COLO668 (cell line): ENCODE data around the gene SLC34A1.
A peak's percentile ranks its signal among the peaks of the same experiment; 100 is the strongest.

Experiments used
- DNase-seq: peaks from one replicate; lab custom pipeline; 2025; ENCODE audit not compliant: unreplicated experiment; lab: John Stamatoyannopoulos, UW

The SLC34A1 gene

GRCh38 chr5:177385720-177386119 lies 1.5 kb downstream of the SLC34A1 start:
- no peak for DNase-seq

GRCh38 chr5:177386542-177386941 lies 2.3 kb downstream of the SLC34A1 start:
- no peak for DNase-seq

GRCh38 chr5:177387405-177387804 lies 3.2 kb downstream of the SLC34A1 start:
- DNase-seq, result peak; percentile 25

- no peak for DNase-seq
Measured at GRCh38 chr5:177388521-177389052, 4.4 kb downstream of the SLC34A1 start.

- no peak for DNase-seq
Measured at GRCh38 chr5:177389241-177390169, 5.3 kb downstream of the SLC34A1 start.

- peak; percentile 71 for DNase-seq
Measured at GRCh38 chr5:177390363-177391300, 6.4 kb downstream of the SLC34A1 start.

- no peak for DNase-seq
Measured at GRCh38 chr5:177392765-177393164, 8.5 kb downstream of the SLC34A1 start.

- DNase-seq, result no peak
Measured at GRCh38 chr5:177393206-177393765, 9.1 kb downstream of the SLC34A1 start.

- peak; percentile 36 for DNase-seq
Measured at GRCh38 chr5:177393990-177394389, 9.8 kb downstream of the SLC34A1 start.

GRCh38 chr5:177396078-177396477 lies 11.8 kb downstream of the SLC34A1 start:
- no peak for DNase-seq

GRCh38 chr5:177396807-177397206 lies 12.6 kb downstream of the SLC34A1 start:
- no peak for DNase-seq

- DNase-seq, result no peak
Measured at GRCh38 chr5:177397875-177398390, 13.7 kb downstream of the SLC34A1 start.

GRCh38 chr5:177399997-177400868 lies 16.0 kb downstream of the SLC34A1 start, which contains the start of gene PFN3:
Gene PFN3 (minus strand): TSS chr5:177400661. CDS start chr5:177400576, 85 bp downstream.
- DNase-seq, result no peak

- peak; percentile 82 for DNase-seq
Measured at GRCh38 chr5:177402271-177403043, 18.2 kb downstream of the SLC34A1 start.

GRCh38 chr5:177403102-177403791 lies 19.0 kb downstream of the SLC34A1 start:
- DNase-seq, result peak; percentile 59

- peak; percentile 84 for DNase-seq
Measured at GRCh38 chr5:177403792-177404640, 19.8 kb downstream of the SLC34A1 start.

GRCh38 chr5:177404641-177405179 lies 20.5 kb downstream of the SLC34A1 start:
- DNase-seq, result peak; percentile 4
